Activated naive CD4-positive, alpha-beta T cell treated with anti-CD3 and anti-CD28 coated beads, Interleukin-2, amount 50 U/mL, for 24 hours (primary cell): ENCODE results near the gene MFAP2.

Experiments
- H3K27ac Mint-ChIP-seq: one replicate; pipeline ENCODE4 v1.8.0; 2021; ENCODE audit warnings: mild to moderate bottlenecking, mixed read lengths
- H3K27me3 Mint-ChIP-seq: one replicate; pipeline ENCODE4 v1.8.0; 2021; ENCODE audit warnings: mixed read lengths
- H3K36me3 Mint-ChIP-seq: one replicate; pipeline ENCODE4 v1.8.0; 2021; ENCODE audit warnings: mixed read lengths
- H3K4me1 Mint-ChIP-seq: one replicate; pipeline ENCODE4 v1.8.0; 2021; ENCODE audit warnings: mixed read lengths
- H3K4me3 Mint-ChIP-seq: one replicate; pipeline ENCODE4 v1.8.0; 2021; ENCODE audit warnings: mild to moderate bottlenecking, mixed read lengths
- H3K9me3 Mint-ChIP-seq: one replicate; pipeline ENCODE4 v1.8.0; 2021; ENCODE audit warnings: mixed read lengths

Gene MFAP2

DNA sequence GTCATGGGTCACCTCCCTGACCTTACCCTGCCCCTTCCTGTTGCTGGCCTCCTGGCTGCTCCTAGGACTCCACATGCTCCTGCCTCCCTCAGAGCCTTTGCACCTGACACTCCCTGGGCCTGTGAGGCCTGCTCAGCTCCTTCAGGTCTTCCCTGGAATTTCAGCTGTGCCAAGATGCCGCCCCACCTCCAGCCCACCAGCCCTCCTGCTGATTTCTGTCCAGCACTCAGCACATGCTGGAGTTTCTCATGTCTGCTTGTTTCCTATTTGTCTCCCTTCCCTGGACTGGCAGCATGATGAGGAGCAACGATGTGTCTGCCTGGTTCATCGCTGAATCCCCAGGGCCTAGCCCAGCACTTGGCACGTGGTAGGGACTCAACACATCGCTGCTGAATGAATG lies 3.0 kb downstream of the MFAP2 start:
- Mint-ChIP-seq H3K27me3 (peaks cover 11% of the 10 kb centered on the region), H3K4me3 (no peak overlapping the region), H3K9me3 (no peaks in the 10 kb centered on the region), H3K36me3 (no peaks in the 10 kb centered on the region), H3K4me1 (peaks cover 10% of the 10 kb centered on the region), H3K27ac (no peak overlapping the region)

GRCh38 chr1:16976966-16977365 lies 3.5 kb downstream of the MFAP2 start:
- H3K9me3 Mint-ChIP-seq = no peaks in the 10 kb centered on the region
- no peaks in the 10 kb centered on the region for H3K36me3 Mint-ChIP-seq
- H3K4me1 Mint-ChIP-seq = peaks cover 10% of the 10 kb centered on the region
- no peak overlapping the region for H3K27ac Mint-ChIP-seq
- H3K4me3 Mint-ChIP-seq = no peak overlapping the region
- H3K27me3 Mint-ChIP-seq = peaks cover 10% of the 10 kb centered on the region

GRCh38 chr1:16975838-16976237 lies 4.6 kb downstream of the MFAP2 start:
- Mint-ChIP-seq H3K36me3 (no peaks in the 10 kb centered on the region), H3K27ac (no peak overlapping the region), H3K9me3 (no peaks in the 10 kb centered on the region), H3K4me3 (no peak overlapping the region), H3K4me1 (peaks cover 3% of the 10 kb centered on the region), H3K27me3 (peaks cover 2% of the 10 kb centered on the region)

- Mint-ChIP-seq H3K27me3 (no peaks in the 10 kb centered on the region), H3K4me3 (no peak overlapping the region), H3K36me3 (no peaks in the 10 kb centered on the region), H3K4me1 (no peaks in the 10 kb centered on the region), H3K9me3 (no peaks in the 10 kb centered on the region), H3K27ac (no peak overlapping the region)
These were observed 5.2 kb downstream of the MFAP2 start for GRCh38 chr1:16975211-16975610.

DNA sequence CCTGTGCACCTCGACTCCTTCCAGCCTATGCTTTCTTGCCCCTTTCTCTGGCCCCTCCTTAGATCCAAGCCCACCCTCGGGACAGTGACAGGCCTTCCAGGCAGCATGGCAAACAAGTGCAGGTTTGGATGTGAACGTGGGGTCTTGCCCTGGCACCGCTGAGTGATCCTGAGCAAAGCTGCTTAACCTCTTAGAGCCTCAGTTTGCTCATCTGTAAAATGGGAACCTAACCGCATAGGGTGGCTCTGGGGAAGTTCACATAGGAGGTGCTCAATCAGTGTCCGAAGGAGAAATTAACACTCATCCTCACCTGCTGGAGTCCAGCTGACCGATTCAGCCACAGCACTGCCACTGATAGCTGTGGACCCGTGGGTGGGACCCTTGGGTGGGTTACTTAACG lies 7.2 kb downstream of the MFAP2 start:
- Mint-ChIP-seq H3K4me3 (no peak overlapping the region), H3K9me3 (no peaks in the 10 kb centered on the region), H3K27ac (no peak overlapping the region), H3K36me3 (no peaks in the 10 kb centered on the region), H3K27me3 (no peaks in the 10 kb centered on the region), H3K4me1 (no peaks in the 10 kb centered on the region)

- Mint-ChIP-seq H3K9me3 (no peaks in the 10 kb centered on the region), H3K4me3 (no peak overlapping the region), H3K27ac (peak overlapping the region; percentile 51), H3K27me3 (no peaks in the 10 kb centered on the region), H3K4me1 (no peaks in the 10 kb centered on the region), H3K36me3 (no peaks in the 10 kb centered on the region)
These were observed 8.1 kb downstream of the MFAP2 start for GRCh38 chr1:16972189-16972895.

GRCh38 chr1:16971341-16972188 lies 8.9 kb downstream of the MFAP2 start:
- Mint-ChIP-seq H3K4me3 (no peak overlapping the region), H3K9me3 (no peaks in the 10 kb centered on the region), H3K4me1 (no peaks in the 10 kb centered on the region), H3K27ac (no peak overlapping the region), H3K36me3 (no peaks in the 10 kb centered on the region), H3K27me3 (no peaks in the 10 kb centered on the region)

- Mint-ChIP-seq H3K4me3 (no peak overlapping the region), H3K4me1 (no peaks in the 10 kb centered on the region), H3K27me3 (no peaks in the 10 kb centered on the region), H3K36me3 (peaks cover 2% of the 10 kb centered on the region), H3K9me3 (no peaks in the 10 kb centered on the region), H3K27ac (no peak overlapping the region)
These were observed 10.1 kb downstream of the MFAP2 start for GRCh38 chr1:16970132-16970910.

GRCh38 chr1:16969651-16970050 lies 10.8 kb downstream of the MFAP2 start:
- H3K27me3 Mint-ChIP-seq = no peaks in the 10 kb centered on the region
- no peaks in the 10 kb centered on the region for H3K4me1 Mint-ChIP-seq
- H3K9me3 Mint-ChIP-seq = no peaks in the 10 kb centered on the region
- no peak overlapping the region for H3K27ac Mint-ChIP-seq
- peaks cover 2% of the 10 kb centered on the region for H3K36me3 Mint-ChIP-seq
- no peak overlapping the region for H3K4me3 Mint-ChIP-seq

DNA sequence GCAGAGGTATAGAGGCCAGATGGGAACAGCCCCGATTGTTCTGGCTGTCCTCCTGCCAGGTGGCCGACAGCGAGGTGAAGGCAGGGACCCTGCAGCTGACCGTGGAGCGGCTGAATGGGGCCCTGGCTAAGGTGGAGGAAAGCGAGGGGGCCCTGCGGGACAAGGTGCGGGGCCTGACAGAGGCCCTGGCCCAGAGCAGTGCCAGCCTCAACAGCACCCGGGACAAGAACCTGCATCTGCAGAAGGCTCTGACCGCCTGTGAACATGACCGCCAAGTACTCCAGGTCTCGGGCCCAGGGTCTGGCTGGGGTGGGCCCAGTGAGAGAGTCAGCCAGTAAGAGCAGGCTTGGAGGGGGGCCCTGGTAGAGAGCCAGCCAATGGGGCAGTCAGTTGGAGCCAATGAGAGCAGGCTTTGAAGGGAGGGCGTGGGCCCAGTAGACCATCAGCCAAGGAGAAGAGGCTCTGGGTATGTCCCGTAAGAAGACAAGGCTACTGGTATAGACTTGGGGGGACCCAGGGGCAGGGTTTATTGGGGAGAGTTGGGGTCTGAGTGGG lies 11.3 kb downstream of the MFAP2 start:
- H3K36me3 Mint-ChIP-seq = peaks cover 2% of the 10 kb centered on the region
- no peaks in the 10 kb centered on the region for H3K4me1 Mint-ChIP-seq
- H3K4me3 Mint-ChIP-seq = no peak overlapping the region
- H3K27ac Mint-ChIP-seq = no peak overlapping the region
- H3K9me3 Mint-ChIP-seq = no peaks in the 10 kb centered on the region
- no peaks in the 10 kb centered on the region for H3K27me3 Mint-ChIP-seq

DNA sequence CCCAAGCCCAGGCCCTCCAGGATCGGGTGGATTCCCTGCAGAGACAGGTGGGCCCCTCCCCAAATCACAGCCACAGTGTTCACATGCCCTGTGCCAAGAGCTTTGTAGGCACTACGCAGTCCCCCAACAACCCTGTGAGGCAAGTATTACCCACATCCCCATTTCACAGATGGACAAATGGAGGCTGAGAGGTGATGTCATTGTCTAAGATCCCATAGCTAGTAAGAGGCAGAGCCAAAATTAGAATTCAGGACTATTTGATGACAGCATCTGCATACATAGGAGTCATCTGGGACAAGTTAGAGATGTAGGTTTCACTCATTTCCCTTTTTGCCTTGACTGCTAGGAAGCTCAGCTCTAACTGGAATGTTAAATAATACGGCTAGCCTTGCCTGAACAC lies 12.0 kb downstream of the MFAP2 start:
- no peak overlapping the region for H3K27ac Mint-ChIP-seq
- no peak overlapping the region for H3K4me3 Mint-ChIP-seq
- no peaks in the 10 kb centered on the region for H3K27me3 Mint-ChIP-seq
- no peaks in the 10 kb centered on the region for H3K9me3 Mint-ChIP-seq
- peaks cover 2% of the 10 kb centered on the region for H3K36me3 Mint-ChIP-seq
- H3K4me1 Mint-ChIP-seq = no peaks in the 10 kb centered on the region

- Mint-ChIP-seq H3K4me3 (no peak overlapping the region), H3K27me3 (no peaks in the 10 kb centered on the region), H3K27ac (no peak overlapping the region), H3K36me3 (peaks cover 2% of the 10 kb centered on the region), H3K9me3 (no peaks in the 10 kb centered on the region), H3K4me1 (no peaks in the 10 kb centered on the region)
These were observed 12.5 kb downstream of the MFAP2 start for GRCh38 chr1:16967962-16968361.

GRCh38 chr1:16967095-16967575 lies 13.3 kb downstream of the MFAP2 start:
- Mint-ChIP-seq H3K4me1 (no peaks in the 10 kb centered on the region), H3K36me3 (peaks cover 2% of the 10 kb centered on the region), H3K9me3 (no peaks in the 10 kb centered on the region), H3K4me3 (no peak overlapping the region), H3K27me3 (no peaks in the 10 kb centered on the region), H3K27ac (no peak overlapping the region)

DNA sequence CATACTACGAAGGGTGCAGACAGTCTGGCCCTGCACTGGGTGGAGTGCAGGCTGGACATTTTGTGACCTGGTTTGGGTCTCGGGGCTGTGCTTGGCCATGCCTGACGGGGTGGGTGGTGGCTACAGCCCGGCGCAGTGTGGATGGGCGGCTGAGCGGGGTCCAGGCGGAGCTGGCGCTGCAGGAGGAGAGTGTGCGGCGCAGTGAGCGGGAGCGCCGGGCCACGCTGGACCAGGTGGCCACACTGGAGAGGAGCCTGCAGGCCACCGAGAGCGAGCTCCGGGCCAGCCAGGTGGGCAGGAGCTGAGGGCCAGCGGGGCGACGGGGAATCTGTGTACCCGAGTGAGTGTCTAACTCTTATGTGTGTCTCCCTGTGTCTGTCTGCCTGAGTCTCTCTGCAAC lies 14.1 kb downstream of the MFAP2 start:
- H3K36me3 Mint-ChIP-seq = peaks cover 2% of the 10 kb centered on the region
- H3K27me3 Mint-ChIP-seq = no peaks in the 10 kb centered on the region
- H3K27ac Mint-ChIP-seq = no peak overlapping the region
- peaks cover 3% of the 10 kb centered on the region for H3K4me1 Mint-ChIP-seq
- no peaks in the 10 kb centered on the region for H3K9me3 Mint-ChIP-seq
- no peak overlapping the region for H3K4me3 Mint-ChIP-seq

DNA sequence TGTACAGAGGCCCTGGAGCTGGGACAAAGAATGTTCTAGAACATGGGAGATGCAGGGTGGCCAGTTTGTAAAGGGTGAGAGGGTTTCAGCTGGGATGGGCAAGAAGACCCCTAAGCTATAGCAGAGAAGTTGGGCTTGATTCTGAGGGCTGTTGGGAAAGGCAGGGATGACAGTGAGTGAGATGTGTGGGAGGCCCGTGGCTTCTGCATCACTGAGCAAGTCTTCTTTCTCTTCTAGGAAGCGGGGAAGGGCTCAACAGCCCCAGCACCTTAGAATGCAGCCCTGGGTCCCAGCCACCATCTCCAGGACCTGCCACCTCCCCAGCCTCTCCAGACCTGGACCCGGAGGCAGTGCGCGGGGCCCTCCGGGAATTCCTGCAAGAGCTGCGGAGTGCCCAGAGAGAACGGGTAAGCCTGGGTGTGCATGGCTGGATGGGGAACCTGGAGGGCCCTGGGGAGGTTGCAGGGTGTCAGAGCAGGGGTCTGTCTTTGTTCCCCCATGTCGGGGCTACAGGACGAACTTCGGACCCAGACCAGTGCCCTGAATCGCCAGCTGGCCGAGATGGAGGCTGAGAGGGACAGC lies 14.8 kb downstream of the MFAP2 start:
- peaks cover 2% of the 10 kb centered on the region for H3K36me3 Mint-ChIP-seq
- no peak overlapping the region for H3K27ac Mint-ChIP-seq
- peaks cover 4% of the 10 kb centered on the region for H3K4me1 Mint-ChIP-seq
- H3K9me3 Mint-ChIP-seq = no peaks in the 10 kb centered on the region
- no peaks in the 10 kb centered on the region for H3K27me3 Mint-ChIP-seq
- H3K4me3 Mint-ChIP-seq = no peak overlapping the region
